HG03175 (cell line): ENCODE measurements around the gene MAP3K5.

Source experiments
- ATAC-seq: cut with Tn5 transposase; IDR thresholded peaks from one replicate; pipeline ENCODE4 v1.9.1; 2021; ENCODE audit warnings: mild to moderate bottlenecking, moderate library complexity; ENCODE audit not compliant: unreplicated experiment

MAP3K5 gene

DNA sequence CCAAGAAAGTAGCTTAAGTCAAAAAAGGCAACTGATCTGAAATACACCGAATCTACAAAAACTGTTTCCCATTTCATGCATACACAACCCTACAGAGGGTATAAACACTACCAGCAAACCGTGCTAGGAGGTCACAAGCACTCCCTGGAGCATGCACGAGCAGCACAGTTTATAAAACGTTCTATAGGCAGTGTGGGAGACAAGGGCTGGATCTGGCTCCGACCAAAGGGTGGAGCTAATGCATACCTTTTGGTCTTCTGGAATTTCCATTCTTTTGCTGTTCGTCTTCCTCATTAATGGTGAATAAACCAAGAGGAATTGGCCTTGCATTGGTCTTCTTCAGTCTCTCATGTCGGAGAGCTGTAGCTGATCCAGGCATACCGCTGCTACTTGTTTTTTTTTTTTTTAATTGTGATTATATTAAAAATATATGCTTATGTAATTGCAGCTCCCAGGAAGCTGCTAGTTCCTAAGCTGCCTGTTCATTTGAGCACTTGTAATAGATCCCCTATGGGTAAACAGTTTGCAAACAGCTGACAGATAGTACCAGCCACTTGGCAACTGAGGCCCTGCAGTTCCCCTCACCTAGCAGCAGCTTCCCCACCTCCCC is 266.6 kb downstream of the MAP3K5 start:
- no peak for ATAC-seq

DNA sequence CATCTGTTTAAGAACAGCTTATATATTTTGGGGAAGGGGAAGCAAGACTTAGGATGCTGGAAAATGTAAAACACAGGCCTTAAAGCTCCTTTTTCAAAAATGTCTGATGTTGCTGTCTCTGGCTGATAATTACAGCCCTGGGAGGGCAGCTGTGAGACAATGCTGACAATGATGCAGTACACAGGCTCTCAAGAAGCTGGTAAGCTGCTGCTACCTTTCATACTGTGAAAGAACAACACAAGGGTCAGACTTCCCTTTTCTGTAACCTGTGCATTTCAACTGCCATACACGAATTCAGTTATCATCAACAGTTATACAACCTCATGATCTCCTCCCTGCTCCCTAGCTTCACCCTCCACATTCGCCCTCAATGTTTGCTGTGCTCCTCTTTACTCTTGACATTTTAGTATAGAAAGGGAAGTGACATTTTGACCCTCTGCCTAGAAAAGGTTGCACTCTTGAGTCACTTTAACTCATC is 267.3 kb downstream of the MAP3K5 start:
- ATAC-seq, result no peak

DNA sequence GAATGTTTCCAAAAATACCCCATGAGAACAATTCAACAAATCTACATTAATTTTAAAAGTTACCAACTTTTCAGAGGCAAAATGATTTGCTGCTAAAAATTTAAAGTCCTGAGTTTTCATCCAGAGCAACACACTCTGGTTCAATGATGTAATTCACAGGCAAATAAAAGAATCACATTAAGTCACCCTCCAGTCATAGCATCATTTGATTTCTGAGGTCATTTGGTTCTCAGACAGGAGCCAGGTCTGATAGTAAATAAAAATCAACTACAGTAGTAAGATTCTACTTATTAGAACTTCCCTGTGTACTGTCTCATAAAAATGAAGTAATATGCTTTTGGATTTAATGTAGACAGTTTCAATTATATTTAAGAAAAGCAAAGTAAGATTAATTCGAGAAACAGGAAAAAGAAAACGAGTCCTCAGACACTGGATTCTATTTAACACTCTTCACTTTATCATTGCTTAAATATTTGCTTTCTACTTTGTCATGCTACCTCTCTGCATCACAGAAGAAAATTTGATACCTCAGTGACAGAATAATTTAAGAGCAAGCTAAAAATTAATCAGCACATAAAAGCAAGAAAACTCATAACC is 267.8 kb downstream of the MAP3K5 start:
- no peak for ATAC-seq

DNA sequence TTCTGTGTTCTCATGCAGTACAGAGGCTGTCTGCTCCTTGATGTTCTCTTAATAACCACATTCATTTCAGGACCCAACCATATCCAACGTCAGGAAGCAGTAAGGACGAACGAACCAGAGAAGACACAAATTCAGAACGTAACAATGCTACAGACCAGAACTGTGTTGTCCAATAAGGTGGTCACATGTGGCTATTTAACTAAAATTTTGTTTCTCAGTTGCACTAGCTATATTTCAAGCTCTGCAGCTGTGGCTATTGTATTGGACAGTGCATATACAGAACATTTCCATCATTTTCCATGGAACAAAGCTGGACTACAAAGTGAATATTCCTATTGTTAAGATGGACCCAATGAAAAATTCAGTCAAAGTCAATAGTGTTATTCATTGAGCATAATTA is 269.1 kb downstream of the MAP3K5 start:
- no peak for ATAC-seq

DNA sequence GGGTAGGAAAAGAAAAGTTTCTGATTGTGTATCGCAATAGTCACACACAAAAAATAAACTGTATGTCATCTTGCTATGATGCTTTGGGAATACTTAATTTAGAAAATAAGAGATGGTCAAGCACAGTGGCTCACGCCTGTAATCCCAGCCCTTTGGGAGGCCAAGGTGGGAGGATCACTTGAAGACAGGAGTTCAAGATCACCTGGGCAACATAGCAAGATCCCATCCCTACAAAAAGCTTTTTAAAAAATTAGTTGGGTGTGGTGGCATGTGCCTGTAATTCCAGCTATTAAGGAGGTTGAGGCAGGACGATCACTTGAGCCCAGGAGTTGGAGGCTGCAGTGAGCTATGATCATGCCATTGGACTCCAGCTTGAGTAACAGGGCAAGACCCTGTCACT is 269.6 kb downstream of the MAP3K5 start:
- ATAC-seq, result no peak

DNA sequence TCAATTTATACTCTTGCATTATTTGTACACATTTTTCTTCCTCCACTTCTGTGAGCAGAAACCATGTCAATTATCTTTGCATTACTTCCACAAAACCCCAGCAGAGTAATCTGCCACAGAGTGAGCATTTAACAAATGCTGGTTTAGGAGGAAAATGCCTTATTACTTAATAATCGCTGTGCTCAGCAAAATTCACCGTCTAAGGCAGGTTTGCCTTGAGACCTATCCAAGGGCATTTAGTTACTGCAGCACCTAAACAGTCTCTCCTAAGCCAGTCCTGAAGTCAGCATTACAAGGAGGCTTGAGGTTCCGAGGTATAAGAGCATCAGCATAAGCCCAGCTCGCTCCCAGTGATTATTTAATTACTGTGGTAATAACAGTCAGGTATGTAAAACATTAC is 270.4 kb downstream of the MAP3K5 start:
- ATAC-seq, result no peak

DNA sequence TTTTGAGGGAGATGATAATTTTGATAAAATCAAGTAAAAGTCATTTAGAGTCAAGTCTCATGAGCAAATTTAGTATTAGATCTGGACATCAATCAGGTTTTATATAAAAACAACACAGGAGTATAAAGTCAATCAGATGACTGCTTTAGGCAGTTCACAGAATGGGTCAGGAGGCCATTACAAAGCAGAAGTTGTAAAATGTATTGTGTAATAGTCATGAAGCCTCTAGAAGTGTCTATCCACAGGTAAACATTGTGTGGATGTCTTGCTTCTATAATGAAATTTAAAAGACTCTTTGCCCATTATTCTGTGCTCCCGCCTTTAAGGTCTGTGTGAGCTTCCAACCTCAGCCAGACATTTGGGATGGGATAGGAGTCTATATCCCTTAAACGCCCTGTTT is 270.9 kb downstream of the MAP3K5 start:
- ATAC-seq, result no peak

DNA sequence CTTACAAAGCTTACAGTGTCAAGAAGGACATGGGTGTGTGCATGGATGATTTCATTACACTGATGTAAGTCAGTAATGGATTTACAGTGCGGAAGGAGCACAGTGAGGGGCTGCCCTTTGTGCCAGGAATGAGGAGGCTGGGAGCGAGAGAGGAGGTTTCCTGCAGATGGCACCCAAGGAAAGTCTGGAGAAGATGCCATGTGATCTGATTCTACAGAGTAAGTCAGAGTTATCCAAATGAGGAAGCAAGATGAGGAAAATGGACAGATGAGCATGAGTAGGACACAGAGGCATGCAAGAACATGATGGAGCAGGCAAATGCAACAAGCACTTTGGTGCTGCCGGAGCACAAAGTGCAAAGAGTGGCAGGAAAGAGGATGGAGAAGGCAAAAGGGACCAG is 271.8 kb downstream of the MAP3K5 start:
- ATAC-seq, result no peak

DNA sequence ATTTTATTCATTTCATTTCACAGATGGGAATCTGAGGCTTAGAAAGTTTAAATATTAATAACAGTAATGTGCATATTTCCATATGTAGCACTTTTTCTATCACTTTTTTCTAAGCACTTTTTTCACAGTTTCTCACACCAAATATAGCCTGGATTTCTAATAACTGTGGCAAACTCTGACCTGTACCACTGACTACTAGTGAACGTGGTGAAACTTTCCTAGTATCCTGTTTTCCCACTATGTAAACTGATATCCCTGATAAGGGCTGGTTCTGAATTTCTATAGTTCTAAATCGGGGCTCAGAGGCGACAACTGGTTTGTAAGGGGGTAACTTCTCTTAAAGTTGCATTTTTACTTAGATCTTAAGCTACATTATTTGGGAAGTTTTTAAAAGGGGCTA is 274.7 kb downstream of the MAP3K5 start:
- ATAC-seq, result no peak

DNA sequence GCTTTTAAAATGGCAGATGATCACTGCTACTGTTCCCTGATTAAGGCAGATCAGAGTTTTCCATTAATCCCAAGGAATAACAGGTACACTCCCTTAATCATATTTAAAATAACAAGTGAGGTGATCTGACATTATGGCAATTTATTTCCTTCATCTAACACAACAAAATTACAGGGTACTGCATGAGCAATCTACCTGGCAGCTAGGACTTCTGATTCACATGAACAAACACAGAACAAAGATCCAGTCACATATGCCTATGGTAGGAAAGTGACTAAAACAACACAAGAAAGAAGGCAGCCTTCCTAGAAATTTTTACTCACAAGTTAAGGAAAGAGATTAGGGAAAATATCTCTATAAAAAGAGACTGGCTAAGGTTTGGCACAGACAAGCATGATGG is 275.3 kb downstream of the MAP3K5 start:
- no peak for ATAC-seq

DNA sequence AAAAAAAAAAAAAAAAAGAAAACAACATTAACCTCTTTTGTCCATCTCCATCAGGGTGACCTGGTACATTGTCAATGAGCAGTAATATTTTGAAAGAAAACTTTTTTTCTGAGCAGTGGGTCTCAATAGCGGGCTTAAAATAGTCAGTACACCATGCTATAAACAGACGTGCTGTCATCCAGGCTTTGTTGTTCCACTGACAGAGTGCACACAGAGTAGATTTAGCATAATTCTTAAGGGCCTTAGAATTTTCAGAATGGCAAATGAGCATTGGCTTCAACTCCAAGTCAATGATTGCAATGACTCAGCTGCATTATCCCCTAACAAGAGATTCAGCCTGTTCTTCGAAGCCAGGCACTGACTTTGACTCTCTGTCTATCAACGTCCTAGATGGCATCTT is 277.7 kb downstream of the MAP3K5 start:
- no peak for ATAC-seq

DNA sequence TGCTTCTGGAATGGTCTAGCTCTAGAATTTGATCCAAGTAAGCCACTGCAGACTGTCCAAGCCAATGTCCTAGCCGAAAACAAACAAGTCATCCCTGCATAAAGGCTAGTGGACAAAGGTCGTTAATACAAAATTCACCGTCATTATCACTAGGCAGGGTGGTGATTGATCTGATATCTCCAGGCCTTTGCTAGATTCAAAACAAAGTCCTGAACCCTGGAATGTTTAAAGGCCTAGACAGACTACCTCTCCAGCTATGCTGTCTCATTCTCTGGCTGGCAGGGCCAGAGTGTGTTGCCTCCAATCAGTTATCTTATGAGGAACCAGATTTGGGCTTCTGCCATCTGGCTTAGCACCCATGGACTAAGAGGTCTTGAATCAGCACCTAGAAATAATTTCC is 280.4 kb downstream of the MAP3K5 start:
- no peak for ATAC-seq

DNA sequence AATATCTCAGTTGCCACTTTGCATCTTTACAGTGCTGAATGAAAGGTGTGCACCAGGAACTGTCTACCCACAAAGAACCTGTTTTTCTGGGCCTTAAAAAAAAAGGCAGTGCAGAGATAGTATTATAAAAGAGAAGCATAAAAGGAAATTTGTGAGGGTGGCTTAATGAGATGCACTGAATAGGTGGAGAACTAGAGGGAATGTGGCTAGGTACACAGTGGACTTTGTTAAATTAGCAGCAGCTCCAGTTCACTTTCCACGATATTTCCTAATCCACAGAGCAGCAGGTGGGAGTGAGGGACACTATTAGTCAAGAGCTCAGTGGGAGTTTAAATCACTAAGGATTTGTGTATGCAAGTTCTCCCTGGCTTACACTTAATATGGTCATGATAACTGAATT is 280.9 kb downstream of the MAP3K5 start:
- ATAC-seq, result no peak

DNA sequence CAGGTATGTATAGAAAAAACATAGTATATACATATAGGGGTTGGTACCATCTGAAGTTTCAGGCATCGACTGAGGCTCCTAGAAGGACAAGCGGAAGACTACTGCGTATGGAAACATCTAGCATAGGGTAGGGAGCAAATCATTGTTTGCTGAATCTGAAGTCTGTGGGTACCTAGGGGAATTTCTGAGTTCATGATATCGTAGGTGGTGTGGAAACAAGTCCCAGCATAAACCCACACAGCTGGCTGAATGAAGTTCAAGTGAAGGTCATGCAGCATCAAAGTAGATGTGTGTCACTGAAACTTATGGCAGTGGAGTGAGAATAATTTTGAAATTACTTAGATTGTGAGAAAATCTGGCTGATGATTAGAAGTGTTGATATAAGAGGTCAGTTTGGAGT is 281.5 kb downstream of the MAP3K5 start:
- no peak for ATAC-seq

DNA sequence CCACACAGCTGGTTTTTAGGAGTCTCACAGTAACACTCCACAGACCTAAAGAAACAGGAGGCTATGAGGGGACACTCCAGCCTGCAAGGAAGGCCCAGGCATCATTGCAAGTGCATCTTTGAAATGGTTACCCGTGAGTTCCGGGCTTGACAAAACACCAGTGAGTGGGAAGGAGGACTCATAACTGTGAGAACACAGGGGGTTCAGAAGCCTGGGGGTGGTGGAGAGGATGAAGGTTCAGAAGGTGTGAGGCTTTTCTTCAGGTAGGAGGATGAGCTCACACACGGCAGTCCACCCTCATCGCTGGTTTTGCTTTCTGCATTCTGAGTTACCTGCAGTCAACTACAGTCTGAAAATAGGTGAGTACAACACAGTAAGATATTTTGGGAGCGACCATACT is 282.0 kb downstream of the MAP3K5 start:
- ATAC-seq, result no peak

DNA sequence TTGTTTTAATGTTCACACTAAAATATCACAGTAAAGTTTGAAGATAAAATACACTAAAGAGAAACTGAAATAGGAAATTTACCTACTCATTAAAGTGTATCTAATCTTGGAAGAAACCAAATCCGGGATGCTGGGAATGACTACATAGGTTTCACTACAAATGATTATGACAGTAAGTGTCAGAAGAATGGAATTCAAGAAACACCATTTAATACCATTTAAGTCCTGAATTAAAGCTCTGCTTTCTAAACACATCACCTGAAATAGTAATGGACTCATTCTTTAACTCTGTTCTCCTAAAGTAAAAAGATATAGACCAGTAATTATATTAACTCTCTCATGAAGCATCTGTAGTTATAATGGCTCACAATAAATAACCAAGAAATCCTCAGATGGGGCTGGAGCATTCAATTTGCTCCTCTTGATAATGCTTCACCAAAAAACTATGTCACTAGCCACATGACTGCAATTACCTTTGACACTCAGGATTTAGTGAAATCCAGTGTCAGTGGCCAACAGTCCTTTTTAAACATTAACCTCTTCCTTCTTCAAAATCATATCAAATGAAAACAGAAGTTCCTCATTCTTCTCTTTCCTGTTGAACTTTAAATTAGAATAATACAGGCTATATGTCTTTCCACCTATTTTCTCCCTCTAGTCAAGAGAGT is 283.4 kb downstream of the MAP3K5 start:
- ATAC-seq, result no peak
